HG03469 (cell line): ENCODE measurements around the gene GLUD1.
"Not testable (repeated sequence)": the region's sequence is repeated elsewhere in the genome, so short reads cannot be mapped to it uniquely, and the experiment has no call there.

ENCODE experiments used
- ATAC-seq: cut with Tn5 transposase; IDR thresholded peaks from one replicate; pipeline ENCODE4 v1.9.1; 2021; ENCODE audit warnings: mild to moderate bottlenecking, moderate library complexity, moderate number of reproducible peaks; ENCODE audit not compliant: unreplicated experiment

The GLUD1 gene

DNA sequence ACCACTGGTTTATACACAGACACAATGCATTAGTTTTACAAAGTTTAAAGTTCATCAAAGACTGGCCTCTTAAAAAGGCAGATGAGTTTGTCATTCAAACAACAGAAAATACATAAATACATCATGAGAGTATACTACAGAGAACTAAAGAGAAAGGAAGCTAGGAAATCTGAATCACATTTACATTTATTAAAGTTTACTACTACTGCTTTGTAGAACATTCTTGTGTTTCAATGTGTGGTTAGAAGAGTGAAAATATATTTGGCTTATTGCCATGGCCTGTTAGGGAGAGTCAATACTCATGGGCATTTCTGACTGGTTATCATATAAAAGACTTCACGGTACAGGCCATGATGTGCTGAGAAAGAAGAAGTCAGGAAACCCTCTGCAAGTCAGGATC lies 87.5 kb downstream of the GLUD1 start:
- not testable (repeated sequence) for ATAC-seq

DNA sequence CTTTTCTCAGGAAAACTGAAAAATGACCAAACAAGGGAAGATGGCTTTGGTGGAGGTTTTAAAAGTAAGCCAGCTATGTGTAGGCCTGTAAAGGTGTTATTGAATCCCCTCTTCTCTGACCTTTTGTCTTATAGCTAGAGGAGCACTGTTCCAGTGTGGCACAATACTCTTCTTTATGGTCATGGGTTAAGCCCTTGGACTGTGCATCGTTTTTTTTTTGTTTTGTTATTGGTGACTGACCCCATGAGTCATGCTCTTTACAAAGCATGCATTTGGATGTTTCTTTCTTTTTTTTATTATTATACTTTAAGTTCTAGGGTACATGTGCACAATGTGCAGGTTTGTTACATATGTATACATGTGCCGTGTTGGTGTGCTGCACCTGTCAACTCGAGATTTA lies 94.2 kb downstream of the GLUD1 start:
- no peak for ATAC-seq
